A549 (cell line): ENCODE measurements around the gene RNF166.

Experiments
- CTCF ChIP-seq: fragments of >200 bp; sonication (Bioruptor Twin); formaldehyde crosslinking; IDR thresholded peaks from 3 replicates; pipeline ENCODE4 v1.5.1; 2016
- FOSL2 ChIP-seq, 2 experiments: fragments of 450-650 bp in 1 of 2; fragments of >200 bp in 1 of 2; sonication (Bioruptor Twin) in 1 of 2; formaldehyde crosslinking; IDR thresholded peaks; 2 replicates each; pipeline versions ENCODE4 v1.5.0 to v1.6.1; 2016 to 2020; ENCODE audit warnings: mild to moderate bottlenecking in 1 of 2, moderate library complexity in 1 of 2

GRCh38 chr16:88653596-88654362 is 52.4 kb downstream of the RNF166 start:
- no peak for TF ChIP-seq CTCF
- TF ChIP-seq FOSL2 (IDR thresholded peaks at IDR 0.05), result no peak
- no peak for TF ChIP-seq FOSL2 (CRISPR knock-in tag; IDR thresholded peaks at IDR 0.05)
